Transverse colon (tissue), 4 donors: Measurements from ENCODE around the gene STAC2. TPM values are rescaled to one million over a fixed set of nuclear protein-coding genes. Genes with fewer than 3 reads are reported as not detected.
A peak's percentile ranks its signal among the peaks of the same experiment; 100 is the strongest.

Source experiments
- DNase-seq: peaks from one replicate; pipeline ENCODE4 v3.0.0-alpha.2; 2019
- H3K27ac ChIP-seq, 4 donors: fragments of 200-600 bp; sonication (generic); 2 replicates each; pipeline ENCODE4 v1.5.1; 2016 to 2018; ENCODE audit warnings: inconsistent platforms in 4 of 4
- H3K27me3 ChIP-seq: fragments of 200-600 bp; sonication (generic); 2 replicates; pipeline ENCODE4 v1.5.1; 2017; ENCODE audit warnings: inconsistent platforms
- H3K36me3 ChIP-seq, 4 donors: fragments of 200-600 bp; sonication (generic); 2 replicates each; pipeline ENCODE4 v1.5.1; 2017 to 2019; ENCODE audit warnings: inconsistent platforms in 4 of 4
- H3K4me1 ChIP-seq, 4 donors: fragments of 200-600 bp; sonication (generic); 2 replicates each; pipeline ENCODE4 v1.5.1; 2017 to 2020; ENCODE audit warnings: inconsistent platforms in 4 of 4
- H3K4me3 ChIP-seq, 4 donors: fragments of 200-600 bp; sonication (generic); 1 replicate in 1 of 4; 2 replicates in 3 of 4; pipeline versions ENCODE4 v1.5.1 to v1.6.1; 2017 to 2019; ENCODE audit warnings: inconsistent platforms in 4 of 4
- H3K9me3 ChIP-seq, 2 donors: fragments of 200-600 bp; sonication (generic); 2 replicates each; pipeline ENCODE4 v1.5.1; 2017 to 2019; ENCODE audit warnings: inconsistent platforms in 2 of 2
- EP300 ChIP-seq: sonication (generic); formaldehyde crosslinking; IDR thresholded peaks from one replicate; pipeline ENCODE4 v1.6.1; 2017; ENCODE audit warnings: antibody characterized with exemption, low read depth
- POLR2A ChIP-seq: fragments of 450-650 bp; IDR thresholded peaks from one replicate; pipeline ENCODE4 v1.6.1; 2016; ENCODE audit warnings: antibody characterized with exemption, mild to moderate bottlenecking, moderate library complexity
- POLR2AphosphoS5 ChIP-seq, 3 donors: sonication (generic); formaldehyde crosslinking; IDR thresholded peaks; one replicate each; pipeline ENCODE4 v1.6.1; 2016; ENCODE audit warnings: antibody characterized with exemption in 3 of 3
- WGBS, 2 donors: methylation state at CpG; one replicate each; pipeline ENCODE4 v1.1.5; 2018; ENCODE audit warnings: low coverage in 1 of 2; 5-methylcytosine and 5-hydroxymethylcytosine counted together
- in situ Hi-C, 4 donors: fragments of 200-750 bp; cut with MboI; loops; one replicate each; pipeline versions ENCODE4 v1.15.0 to v1.15.1; 2017; ENCODE audit warnings: low sequenced_read_pairs in 3 of 4, low pct_ligation_motif_present in 1 of 4, low pct_unique_long_range_greater_than_20kb in 1 of 4
- intact Hi-C: fragments of 100-400 bp; cut with DNase I; formaldehyde crosslinking; loops from one replicate; pipeline ENCODE4 v1.15.1; 2023; ENCODE audit warnings: low total_unique reads
- total RNA-seq, 4 donors: library from RNA; depleted of rRNA; stranded (reverse); fragments of >200 nt; gene quantifications; one replicate each; pipeline ENCODE4 v1.1.0, GENCODE V29; 2016
- TF ChIP-seq, protein P1 (sequence below), 5 experiments: fragments of 200-600 bp in 3 of 5; fragments of 450-650 bp in 2 of 5; sonication (generic) in 3 of 5; IDR thresholded peaks; 1 replicate in 2 of 5; 2 replicates in 3 of 5; pipeline ENCODE4 v1.5.1; 2016 to 2017; ENCODE audit warnings: antibody characterized with exemption in 5 of 5, inconsistent platforms in 3 of 5, mild to moderate bottlenecking in 2 of 5, moderate library complexity in 1 of 5

Gene STAC2
- total RNA-seq, 4 donors from 2014 or later, result not detected

DNA sequence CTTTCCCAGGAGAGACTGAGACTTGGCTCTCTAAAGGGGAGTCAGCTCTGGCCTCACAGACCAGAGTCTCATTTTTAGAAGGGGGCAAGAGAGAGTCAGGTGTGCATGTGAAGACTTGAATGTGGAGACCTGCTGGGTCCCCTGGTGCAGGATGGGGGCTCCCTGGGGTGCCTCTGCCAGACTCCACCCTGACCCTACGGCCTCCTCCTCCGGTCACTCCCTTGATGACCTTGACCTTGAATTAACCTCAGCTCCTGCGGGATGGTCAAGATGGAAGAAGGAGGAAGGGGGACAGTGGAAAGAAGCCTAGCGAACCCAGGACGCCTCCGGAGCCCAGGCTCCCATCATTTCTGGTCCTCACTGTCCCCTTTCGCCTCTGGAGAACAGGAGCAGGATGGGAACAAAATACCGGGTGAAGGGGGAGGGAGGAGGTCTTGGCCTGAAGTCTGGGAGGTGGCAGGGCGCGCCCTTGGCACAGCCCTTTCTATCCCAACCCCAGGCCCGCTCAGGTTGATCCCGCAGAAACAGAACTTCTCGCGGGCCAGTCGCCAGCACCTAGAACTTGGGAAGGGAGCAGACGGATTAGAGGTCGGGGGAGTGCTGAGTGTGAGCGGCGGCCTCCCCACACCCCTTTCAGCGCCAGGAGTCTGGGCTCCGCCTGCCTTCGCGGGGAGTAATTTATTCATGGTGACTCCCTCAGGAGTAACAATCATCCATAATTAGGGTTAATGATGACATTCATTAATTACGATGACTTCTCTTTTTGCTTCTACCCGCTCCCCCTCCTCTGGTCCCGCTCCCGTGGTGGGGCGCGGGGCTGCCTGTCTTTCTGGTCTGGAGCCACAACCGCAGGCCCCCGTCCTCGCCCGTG lies 1.6 kb downstream of the STAC2 start:
- TF ChIP-seq, protein P1, sequence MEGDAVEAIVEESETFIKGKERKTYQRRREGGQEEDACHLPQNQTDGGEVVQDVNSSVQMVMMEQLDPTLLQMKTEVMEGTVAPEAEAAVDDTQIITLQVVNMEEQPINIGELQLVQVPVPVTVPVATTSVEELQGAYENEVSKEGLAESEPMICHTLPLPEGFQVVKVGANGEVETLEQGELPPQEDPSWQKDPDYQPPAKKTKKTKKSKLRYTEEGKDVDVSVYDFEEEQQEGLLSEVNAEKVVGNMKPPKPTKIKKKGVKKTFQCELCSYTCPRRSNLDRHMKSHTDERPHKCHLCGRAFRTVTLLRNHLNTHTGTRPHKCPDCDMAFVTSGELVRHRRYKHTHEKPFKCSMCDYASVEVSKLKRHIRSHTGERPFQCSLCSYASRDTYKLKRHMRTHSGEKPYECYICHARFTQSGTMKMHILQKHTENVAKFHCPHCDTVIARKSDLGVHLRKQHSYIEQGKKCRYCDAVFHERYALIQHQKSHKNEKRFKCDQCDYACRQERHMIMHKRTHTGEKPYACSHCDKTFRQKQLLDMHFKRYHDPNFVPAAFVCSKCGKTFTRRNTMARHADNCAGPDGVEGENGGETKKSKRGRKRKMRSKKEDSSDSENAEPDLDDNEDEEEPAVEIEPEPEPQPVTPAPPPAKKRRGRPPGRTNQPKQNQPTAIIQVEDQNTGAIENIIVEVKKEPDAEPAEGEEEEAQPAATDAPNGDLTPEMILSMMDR (IDR thresholded peaks at IDR 0.05), result no peak
- TF ChIP-seq POLR2AphosphoS5 (IDR thresholded peaks at IDR 0.05) (no peak), POLR2A (no peak), EP300 (no peak)
- Histone ChIP-seq H3K4me1 (peaks cover 3 to 20% (median 16%) of the 10 kb centered on the region in 4 donors), H3K36me3 (no peaks in the 10 kb centered on the region), H3K9me3 (no peaks in the 10 kb centered on the region), H3K4me3 (peak overlapping the region in 1 of 4 donors; percentile 49), H3K27ac (no peak overlapping the region), H3K27me3 (peaks cover 54% of the 10 kb centered on the region)
- 40% methylated on average over 33 of the region's 33 CpGs; no CpG with 5 or more reads in 1 of the 2 donors for WGBS, 2 donors
- intact Hi-C loops (no loop called here), in situ Hi-C loops (no loop called here)
- no peak for DNase-seq

DNA sequence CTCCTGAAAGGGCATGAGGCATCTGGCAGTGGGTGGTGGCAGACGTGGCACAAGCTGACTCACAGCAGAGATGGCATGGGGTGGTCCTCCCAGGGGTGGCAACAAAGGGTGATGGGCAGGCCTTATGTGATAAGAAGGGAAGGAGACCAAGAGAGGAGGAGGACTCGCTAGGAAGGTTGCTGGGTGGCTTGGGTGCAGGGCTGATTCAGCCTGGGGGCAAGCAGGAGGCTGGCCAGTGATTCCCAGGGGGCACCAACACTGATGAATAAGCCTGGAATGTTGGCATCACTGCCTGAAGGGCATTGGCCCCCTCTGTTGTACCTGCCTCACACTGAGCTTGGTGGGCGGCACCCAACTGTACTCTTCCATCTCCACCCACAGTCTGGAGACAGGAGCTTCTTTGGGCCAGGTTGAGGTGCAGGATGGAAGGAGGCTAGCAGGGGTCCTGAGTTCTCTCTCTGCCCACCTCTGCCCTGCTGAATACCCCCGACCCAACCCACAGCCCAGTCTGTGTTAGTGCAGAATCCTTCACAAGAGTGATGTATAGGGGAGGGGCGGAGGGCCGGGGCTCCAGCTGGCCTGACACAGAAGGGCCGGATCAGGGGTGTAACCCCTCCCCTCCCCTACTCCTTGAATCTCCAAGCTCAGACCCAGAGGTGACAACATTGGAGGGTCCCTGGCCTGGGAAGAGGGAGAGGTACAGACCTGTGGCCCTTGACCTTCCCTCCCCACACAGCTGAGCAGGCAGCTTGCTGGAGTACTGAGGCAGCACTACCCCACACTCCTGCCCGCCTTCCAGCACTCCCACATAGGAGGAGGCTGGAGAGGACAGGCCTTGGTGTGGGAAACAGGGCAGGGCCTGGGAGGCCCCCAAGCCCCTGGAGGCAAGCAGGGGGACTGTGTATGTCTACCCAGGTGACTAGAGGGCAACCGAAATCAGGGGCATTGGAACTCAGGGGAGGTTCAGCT lies 2.6 kb downstream of the STAC2 start:
- intact Hi-C loops, result no loop called here
- H3K27me3 ChIP-seq, result peaks cover 51% of the 10 kb centered on the region
- H3K27ac ChIP-seq, result no peak overlapping the region
- no peaks in the 10 kb centered on the region for H3K36me3 ChIP-seq
- TF ChIP-seq, protein P1 (IDR thresholded peaks at IDR 0.05), result no peak
- no peak for TF ChIP-seq POLR2AphosphoS5 (IDR thresholded peaks at IDR 0.05)
- TF ChIP-seq POLR2A, result no peak
- TF ChIP-seq EP300, result no peak
- in situ Hi-C loops, result no loop called here
- no peak for DNase-seq
- peaks cover 3 to 20% (median 16%) of the 10 kb centered on the region in 4 donors for H3K4me1 ChIP-seq
- H3K9me3 ChIP-seq, result no peaks in the 10 kb centered on the region
- H3K4me3 ChIP-seq, result no peak overlapping the region
- WGBS, 2 donors, result 79% methylated on average over 9 of the region's 9 CpGs; no CpG with 5 or more reads in 1 of the 2 donors

DNA sequence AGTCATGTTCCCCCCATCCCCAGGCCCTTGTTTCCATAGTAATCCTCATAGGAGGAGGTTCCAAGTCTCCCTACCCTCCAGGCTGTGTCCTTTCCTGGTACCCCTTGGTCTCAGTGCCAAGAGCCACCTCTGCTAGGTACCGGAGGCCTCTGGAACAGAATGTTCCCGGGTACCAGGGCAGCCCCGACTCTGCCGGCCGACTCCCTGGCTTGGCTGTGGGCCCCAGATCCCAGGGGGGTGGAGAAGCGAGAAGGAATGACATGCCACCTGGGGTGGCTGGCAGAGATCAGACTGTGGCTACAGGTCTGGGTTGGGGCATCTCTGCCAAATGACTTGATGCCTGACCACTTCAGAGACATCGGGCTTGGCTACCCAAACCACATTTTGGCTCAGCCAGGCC lies 3.6 kb downstream of the STAC2 start:
- Histone ChIP-seq H3K36me3 (no peaks in the 10 kb centered on the region), H3K9me3 (no peaks in the 10 kb centered on the region), H3K4me3 (no peak overlapping the region), H3K27me3 (peaks cover 48% of the 10 kb centered on the region), H3K27ac (no peak overlapping the region), H3K4me1 (peaks cover 3 to 20% (median 16%) of the 10 kb centered on the region in 4 donors)
- no peak for DNase-seq
- 83% methylated on average over 6 of the region's 7 CpGs; no CpG with 5 or more reads in 1 of the 2 donors for WGBS, 2 donors
- intact Hi-C loops (no loop called here), in situ Hi-C loops (no loop called here)
- TF ChIP-seq, protein P1 (IDR thresholded peaks at IDR 0.05), result no peak
- TF ChIP-seq POLR2A (no peak), POLR2AphosphoS5 (IDR thresholded peaks at IDR 0.05) (no peak), EP300 (no peak)

DNA sequence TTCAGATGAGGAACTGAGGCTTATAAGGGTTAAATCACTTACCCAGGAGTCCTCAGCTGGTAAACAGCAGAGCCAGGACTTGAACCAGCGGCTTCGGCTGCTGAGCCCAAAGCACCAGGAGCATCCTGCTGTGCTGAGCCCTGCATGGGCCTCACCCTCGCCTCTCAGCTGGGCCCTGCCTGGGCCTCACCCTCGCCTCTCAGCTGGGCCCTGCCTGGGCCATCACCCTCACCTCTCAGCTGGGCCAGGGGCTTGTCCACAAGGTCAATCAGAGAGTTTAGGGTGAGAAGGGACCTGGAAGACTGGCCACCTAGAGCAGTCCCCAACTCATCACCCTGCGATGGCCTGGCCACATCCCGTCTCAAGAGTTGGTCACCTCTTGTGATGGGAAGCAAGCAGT lies 4.2 kb downstream of the STAC2 start:
- 94% methylated on average over 6 of the region's 6 CpGs; no CpG with 5 or more reads in 1 of the 2 donors for WGBS, 2 donors
- in situ Hi-C loops, result no loop called here
- intact Hi-C loops, result no loop called here

More for the DNA sequence above, 4.2 kb downstream of the STAC2 start:
- peaks cover 43% of the 10 kb centered on the region for H3K27me3 ChIP-seq
- no peak overlapping the region for H3K4me3 ChIP-seq
- no peaks in the 10 kb centered on the region for H3K36me3 ChIP-seq
- no peaks in the 10 kb centered on the region for H3K9me3 ChIP-seq
- no peak for DNase-seq
- peaks cover 3 to 20% (median 16%) of the 10 kb centered on the region in 4 donors for H3K4me1 ChIP-seq
- H3K27ac ChIP-seq, result no peak overlapping the region
- TF ChIP-seq EP300 (no peak), POLR2AphosphoS5 (IDR thresholded peaks at IDR 0.05) (no peak), POLR2A (no peak)
- TF ChIP-seq, protein P1 (IDR thresholded peaks at IDR 0.05), result no peak
